LNCaP clone FGC (cell line): Measurements from ENCODE around the gene PPP4R3A.

Source experiments
- DNase-seq: peaks from one replicate; pipeline ENCODE4 v3.0.0-alpha.2; 2011; ENCODE audit warnings: low read depth
- H3K4me3 ChIP-seq: 2 replicates; pipeline ENCODE4 v1.5.1; 2011; ENCODE audit warnings: mild to moderate bottlenecking, low read depth, low read length, control low read depth
- CTCF ChIP-seq: IDR thresholded peaks from 2 replicates; pipeline ENCODE4 v1.5.1; 2012; ENCODE audit warnings: mild to moderate bottlenecking; ENCODE audit not compliant: control insufficient read depth, insufficient read depth; ENCODE audit errors: extremely low read depth

The PPP4R3A gene

GRCh38 chr14:91516663-91517388, 6.7 kb upstream of the PPP4R3A start:
- H3K4me3 ChIP-seq = no peak overlapping the region
- no peak for TF ChIP-seq CTCF
- DNase-seq = no peak

GRCh38 chr14:91515979-91516378, 5.9 kb upstream of the PPP4R3A start:
- no peak for DNase-seq
- no peak overlapping the region for H3K4me3 ChIP-seq
- no peak for TF ChIP-seq CTCF

GRCh38 chr14:91511043-91511383, 903 bp upstream of the PPP4R3A start:
- peak overlapping the region; percentile 86 for H3K4me3 ChIP-seq
- DNase-seq = no peak
- no peak for TF ChIP-seq CTCF

- DNase-seq = no peak
- peak overlapping the region; percentile 86 for H3K4me3 ChIP-seq
- no peak for TF ChIP-seq CTCF
Observed at GRCh38 chr14:91509878-91510170, 286 bp downstream of the PPP4R3A start.

GRCh38 chr14:91509083-91509877, 830 bp downstream of the PPP4R3A start:
- DNase-seq = no peak
- TF ChIP-seq CTCF = no peak
- peak overlapping the region; percentile 86 for H3K4me3 ChIP-seq

- no peak for TF ChIP-seq CTCF
- DNase-seq = no peak
- peak overlapping the region; percentile 86 for H3K4me3 ChIP-seq
Observed at GRCh38 chr14:91508105-91508504, 2.0 kb downstream of the PPP4R3A start.
